GM21619 (cell line): Measurements from ENCODE around the gene RPS8.
"Not testable (repeated sequence)": the region's sequence is repeated elsewhere in the genome, so short reads cannot be mapped to it uniquely, and the experiment has no call there.

ENCODE experiments used
- ATAC-seq: cut with Tn5 transposase; IDR thresholded peaks from one replicate; pipeline ENCODE4 v1.9.1; 2021; ENCODE audit not compliant: unreplicated experiment

RPS8 gene

GRCh38 chr1:44780583-44781121, 5.3 kb downstream of the RPS8 start:
- ATAC-seq, result no peak

GRCh38 chr1:44783697-44784093, 8.4 kb downstream of the RPS8 start:
- ATAC-seq, result no peak

- no peak for ATAC-seq
Measured at GRCh38 chr1:44784094-44785028, 9.0 kb downstream of the RPS8 start.

GRCh38 chr1:44785029-44785380, 9.7 kb downstream of the RPS8 start:
- no peak for ATAC-seq

GRCh38 chr1:44785501-44786137, 10.3 kb downstream of the RPS8 start:
- ATAC-seq, result no peak

- ATAC-seq, result peak; percentile 52
Measured at GRCh38 chr1:44786138-44786840, 10.9 kb downstream of the RPS8 start.

GRCh38 chr1:44786841-44787426, 11.6 kb downstream of the RPS8 start:
- ATAC-seq, result no peak

GRCh38 chr1:44787506-44787905, 12.2 kb downstream of the RPS8 start:
- ATAC-seq, result no peak

GRCh38 chr1:44788120-44788860, 12.9 kb downstream of the RPS8 start, which contains the start of gene BEST4:
BEST4 (minus strand) TSS chr1:44788170; CDS start chr1:44787705, 465 bp downstream.
- ATAC-seq, result no peak

GRCh38 chr1:44790968-44791801, 15.8 kb downstream of the RPS8 start:
- no peak for ATAC-seq

GRCh38 chr1:44792736-44793502, 17.6 kb downstream of the RPS8 start:
- ATAC-seq, result no peak

GRCh38 chr1:44797886-44798285, 22.5 kb downstream of the RPS8 start:
- not testable (repeated sequence) for ATAC-seq

GRCh38 chr1:44798481-44799365, 23.4 kb downstream of the RPS8 start:
- ATAC-seq, result no peak

- ATAC-seq, result peak; percentile 80
Measured at GRCh38 chr1:44799770-44800584, 24.6 kb downstream of the RPS8 start, which contains the start of gene PLK3. PLK3 (plus strand) TSS chr1:44800377; CDS start chr1:44800464, 87 bp downstream.

GRCh38 chr1:44801491-44802305, 26.4 kb downstream of the RPS8 start:
- no peak for ATAC-seq
